GM12891 (cell line): ENCODE data around the gene IRAK1BP1.

Experiments used
- POLR2A ChIP-seq: IDR thresholded peaks from 2 replicates; pipeline ENCODE4 v1.6.1; 2011; ENCODE audit warnings: low read depth, low read length, control low read depth
- POLR2AphosphoS5 ChIP-seq: IDR thresholded peaks from 2 replicates; pipeline ENCODE4 v1.6.1; 2011; ENCODE audit warnings: low read depth, low read length, control low read depth
- POU2F2 ChIP-seq: IDR thresholded peaks from 2 replicates; pipeline ENCODE4 v1.6.1; 2011; ENCODE audit warnings: low read depth, mild to moderate bottlenecking, control low read depth, low read length, moderate library complexity
- TAF1 ChIP-seq: IDR thresholded peaks from 2 replicates; pipeline ENCODE4 v1.6.1; 2011; ENCODE audit warnings: low read depth, low read length, control low read depth

DNA sequence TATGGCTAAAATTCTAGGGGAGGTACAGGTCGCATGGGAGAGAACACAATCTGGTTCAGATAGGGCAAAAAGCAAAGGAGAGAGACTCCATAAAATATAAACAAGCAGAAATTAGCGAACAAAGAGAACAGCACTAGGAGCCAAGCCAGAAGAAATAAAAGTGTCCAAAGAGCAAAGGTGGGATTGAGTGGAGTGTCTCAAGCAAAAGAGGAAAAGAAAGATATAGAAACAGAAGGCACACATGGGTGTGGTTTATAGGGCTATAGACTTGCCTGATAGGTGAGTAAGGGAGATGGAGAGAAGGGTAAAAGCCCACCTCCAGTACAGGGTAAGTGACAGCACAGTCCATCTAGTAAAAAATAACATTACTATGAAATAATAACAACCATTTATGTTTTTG is 36.5 kb upstream of the IRAK1BP1 start:
- TF ChIP-seq POLR2A (no peak), POLR2AphosphoS5 (no peak), TAF1 (no peak), POU2F2 (no peak)
